UCSD-AML1 (cell line): Measurements from ENCODE around the gene PDIA4.
"Not testable (repeated sequence)": the region's sequence is repeated elsewhere in the genome, so short reads cannot be mapped to it uniquely, and the experiment has no call there.

ENCODE experiments used
- DNase-seq: peaks from one replicate; lab custom pipeline; 2025; ENCODE audit not compliant: unreplicated experiment; lab: John Stamatoyannopoulos, UW

Gene PDIA4

GRCh38 chr7:149004405-149005370 lies 23.6 kb downstream of the PDIA4 start:
- DNase-seq, result no peak

DNA sequence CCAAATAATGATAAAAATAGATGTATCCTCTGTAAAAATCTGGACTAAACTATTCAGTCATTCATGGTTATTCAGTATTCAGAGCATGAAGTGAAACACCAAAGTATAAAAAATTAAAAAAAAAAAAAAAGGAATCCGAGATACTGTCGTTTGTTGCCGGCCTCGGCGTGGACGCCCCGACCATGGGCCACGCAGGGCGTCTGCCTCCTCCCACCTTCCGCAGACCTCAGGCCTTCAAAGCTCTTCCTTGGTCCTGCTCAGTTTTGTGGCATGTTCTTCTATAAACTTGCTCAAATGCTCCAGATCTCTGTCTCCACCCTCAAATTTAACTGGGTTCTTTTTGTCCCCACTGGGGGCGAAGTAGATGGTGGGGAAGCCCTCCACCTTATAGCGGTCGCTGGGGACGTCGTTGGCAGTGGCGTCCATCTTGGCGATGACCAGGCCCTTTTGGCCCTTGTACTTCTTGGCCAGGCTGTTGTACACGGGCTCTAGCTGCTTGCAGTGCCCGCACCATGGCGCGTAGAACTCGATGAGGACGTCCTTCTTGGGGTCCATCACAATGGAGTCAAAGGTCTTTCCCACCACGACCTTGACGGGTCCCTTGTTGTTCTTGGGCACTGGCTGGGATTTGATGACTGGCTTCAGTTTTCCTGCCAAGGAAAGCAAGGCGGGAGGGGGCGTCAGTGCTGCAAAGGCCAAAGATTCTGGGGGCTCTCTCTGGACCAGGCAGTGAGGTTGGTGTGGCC lies 24.6 kb downstream of the PDIA4 start:
- DNase-seq, result no peak

GRCh38 chr7:149003018-149003417 lies 25.3 kb downstream of the PDIA4 start:
- no peak for DNase-seq

DNA sequence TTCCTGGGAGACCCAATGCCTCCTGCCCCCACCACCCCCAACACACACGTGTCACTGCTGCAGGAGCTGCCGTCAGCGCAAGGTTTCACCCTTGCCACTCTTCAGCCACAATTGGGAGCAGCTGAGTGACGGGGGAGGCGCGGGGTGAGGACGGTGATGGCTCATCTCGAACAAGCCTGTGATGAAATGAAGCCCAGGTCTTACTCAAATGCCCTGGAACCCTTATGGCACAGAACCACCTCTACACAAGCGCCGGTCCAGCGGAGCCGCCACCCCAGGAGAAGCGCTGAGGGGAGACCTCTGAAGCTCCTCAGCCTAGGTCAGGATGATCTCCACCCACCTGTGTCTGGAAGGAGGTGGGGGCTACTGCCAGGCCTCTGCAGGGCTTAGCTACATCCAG lies 25.7 kb downstream of the PDIA4 start:
- DNase-seq, result no peak

DNA sequence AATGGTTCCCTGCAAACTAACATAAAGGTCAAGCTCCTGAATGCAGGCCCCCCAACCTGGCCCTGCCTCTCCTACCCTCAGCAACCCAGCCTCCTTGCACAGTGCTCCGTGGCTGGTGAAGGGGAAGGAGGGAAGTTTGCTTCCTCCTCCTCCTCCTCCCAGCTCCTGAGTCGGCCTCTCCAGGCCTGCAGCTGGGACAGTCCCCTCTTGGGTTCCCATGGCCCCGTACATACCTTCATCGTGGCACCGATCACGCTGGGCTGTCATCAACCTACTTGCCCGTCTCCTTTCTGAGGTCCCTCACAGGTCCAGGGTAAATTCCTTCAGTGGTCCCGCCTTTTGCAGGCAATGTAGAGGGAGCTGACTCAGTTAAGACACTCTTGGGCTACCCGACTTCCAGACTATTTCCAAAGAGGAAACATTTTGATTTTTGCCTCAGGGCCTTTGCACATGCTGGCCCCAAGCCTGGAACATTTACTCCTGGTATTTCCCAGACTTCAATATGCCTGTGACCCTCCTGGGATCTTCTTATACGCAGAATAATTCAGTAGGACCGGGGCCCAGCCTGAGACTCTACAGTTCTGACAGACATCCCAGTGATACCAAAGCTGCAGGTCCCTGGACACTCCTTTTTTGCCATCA lies 26.8 kb downstream of the PDIA4 start:
- no peak for DNase-seq

- no peak for DNase-seq
These were observed 27.3 kb downstream of the PDIA4 start for GRCh38 chr7:149000961-149001360.

- no peak for DNase-seq
These were observed 29.1 kb downstream of the PDIA4 start for GRCh38 chr7:148999192-148999591.

GRCh38 chr7:148997497-148997896 lies 30.8 kb downstream of the PDIA4 start:
- DNase-seq, result no peak

DNA sequence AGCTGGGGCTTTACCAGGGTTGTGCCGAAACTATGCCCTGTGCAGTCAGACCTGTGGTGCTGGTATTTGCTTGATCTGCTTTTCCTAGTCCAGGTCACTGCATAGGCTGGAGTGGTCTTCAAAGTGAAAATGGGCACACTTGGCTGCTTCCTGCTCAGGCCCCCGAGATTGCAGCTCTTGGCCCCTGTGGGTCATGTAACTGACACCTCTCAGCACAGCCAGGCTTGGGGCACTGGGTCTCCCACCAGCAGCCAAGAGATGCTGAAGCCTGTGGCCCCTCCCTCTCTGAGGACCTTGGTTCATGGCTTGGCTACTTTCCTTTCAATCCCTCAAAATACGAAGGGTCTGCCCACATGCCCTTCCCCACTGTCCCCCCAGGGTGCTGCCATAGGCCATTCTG lies 33.7 kb downstream of the PDIA4 start:
- no peak for DNase-seq

DNA sequence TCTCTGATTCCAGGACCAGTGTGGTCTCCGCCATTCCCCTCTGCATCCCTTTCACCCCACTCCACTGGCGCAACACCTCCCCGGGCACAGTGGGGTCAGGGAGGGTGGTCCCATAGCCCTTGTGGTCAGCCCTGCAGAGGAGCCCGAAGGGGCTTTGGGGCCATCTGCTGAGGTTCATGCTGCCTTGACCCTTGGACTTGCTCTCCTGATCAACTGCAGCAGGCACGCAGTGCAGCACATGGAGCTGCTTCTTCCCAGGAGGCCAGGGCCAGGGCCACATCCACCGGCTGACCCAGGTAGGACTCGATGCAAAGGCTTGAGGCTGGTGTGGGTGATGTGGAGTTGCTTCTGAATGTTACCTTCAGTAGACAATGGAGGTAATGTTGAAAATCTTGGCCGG lies 35.1 kb downstream of the PDIA4 start:
- no peak for DNase-seq

DNA sequence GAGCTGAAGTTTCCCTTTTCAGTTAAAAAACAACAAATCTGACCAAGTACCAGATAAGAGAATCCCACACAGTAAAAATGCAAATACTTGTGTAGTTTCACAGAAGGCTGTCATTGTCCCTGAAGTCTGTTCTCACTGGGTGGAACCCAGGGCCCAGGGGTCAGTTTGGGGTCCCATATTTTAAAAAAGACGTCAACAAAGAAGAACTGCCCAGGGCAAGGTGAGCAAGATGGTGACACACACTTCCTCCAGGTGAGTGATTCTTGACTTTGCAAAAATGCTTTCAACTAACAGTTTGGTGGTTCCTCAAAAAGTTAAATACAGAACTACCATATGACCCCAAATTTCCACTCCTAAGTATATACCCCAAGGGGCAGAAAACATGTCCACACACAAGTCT lies 36.8 kb downstream of the PDIA4 start:
- DNase-seq, result no peak

GRCh38 chr7:148987751-148988512 lies 40.4 kb downstream of the PDIA4 start:
- no peak for DNase-seq

- peak; percentile 49 for DNase-seq
These were observed 41.1 kb downstream of the PDIA4 start for GRCh38 chr7:148987010-148987750.

DNA sequence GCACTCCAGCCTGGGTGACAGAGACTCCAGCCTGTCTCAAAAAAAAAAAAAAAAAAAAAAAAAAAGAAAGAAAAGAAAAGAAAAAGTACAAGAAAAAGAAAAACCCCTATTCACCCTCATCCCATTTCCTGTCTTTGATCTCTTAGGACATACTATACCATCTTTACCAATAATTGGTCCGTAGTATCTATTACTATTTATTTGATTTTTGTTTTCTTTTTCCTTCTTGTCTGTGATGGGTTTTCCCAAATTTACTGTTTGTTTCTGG lies 41.6 kb downstream of the PDIA4 start:
- no peak for DNase-seq

DNA sequence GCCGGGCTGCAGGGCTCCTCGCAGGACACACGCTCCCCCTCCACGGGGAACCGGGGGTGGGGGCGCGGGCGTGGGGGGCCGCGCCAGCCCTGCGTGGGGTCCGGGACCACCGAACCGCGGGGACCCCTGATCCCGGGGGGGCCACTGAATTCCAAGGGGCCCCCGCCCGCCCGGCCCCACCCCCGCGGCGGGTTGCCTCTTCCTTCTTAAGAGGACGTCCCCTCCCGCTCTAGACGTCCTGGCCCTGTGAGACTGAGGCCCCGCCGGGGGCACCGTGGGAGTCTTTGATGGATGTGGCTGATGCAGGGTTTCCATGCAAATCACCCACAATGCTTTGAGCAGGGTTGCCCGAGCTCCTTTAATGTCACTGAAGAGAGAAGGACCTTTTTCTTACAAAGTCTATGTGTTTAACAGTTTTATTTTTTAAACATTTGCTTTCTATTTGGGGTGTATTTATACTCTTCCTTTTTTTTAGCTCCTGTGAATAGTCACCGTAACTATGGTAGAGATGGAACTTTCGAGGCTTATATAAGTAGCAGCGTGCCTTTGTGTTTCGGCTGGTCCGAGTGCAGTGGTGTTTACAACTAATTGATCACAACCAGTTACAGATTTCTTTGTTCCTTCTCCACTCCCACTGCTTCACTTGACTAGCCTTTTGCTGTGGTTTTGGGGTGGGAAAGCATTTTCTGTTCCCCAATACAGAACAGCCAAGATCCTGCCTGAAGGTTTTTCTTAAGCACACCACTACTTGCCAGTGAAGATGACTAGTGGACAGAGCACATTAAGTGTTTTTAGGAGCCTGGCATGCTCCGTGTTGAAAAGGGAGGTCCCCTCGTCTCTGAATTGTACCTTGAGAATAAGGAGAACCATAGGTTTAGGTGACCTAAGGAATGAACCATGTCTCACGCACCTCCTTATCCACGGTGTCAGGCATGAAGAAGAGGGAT lies 44.8 kb downstream of the PDIA4 start:
- DNase-seq, result peak; percentile 20

- no peak for DNase-seq
These were observed 45.6 kb downstream of the PDIA4 start for GRCh38 chr7:148982654-148983199.

DNA sequence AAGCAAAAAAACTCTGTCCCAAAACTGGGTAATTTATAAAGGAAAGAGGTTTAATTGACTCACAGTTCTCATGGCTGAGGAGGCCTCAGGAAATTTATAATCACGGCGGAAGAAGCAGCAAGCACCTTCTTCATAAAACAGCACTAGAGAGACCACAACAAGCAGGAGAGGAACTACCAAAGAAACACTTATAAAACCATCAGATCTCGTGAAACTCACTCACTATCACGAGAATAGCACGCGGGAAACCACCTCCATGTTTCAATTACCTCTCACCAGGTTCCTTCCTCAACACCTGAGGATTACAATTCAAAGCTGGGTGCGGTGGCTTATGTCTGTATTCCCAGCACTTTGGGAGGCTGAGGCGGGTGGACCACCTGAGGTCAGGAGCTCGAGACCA lies 48.5 kb downstream of the PDIA4 start:
- no peak for DNase-seq

GRCh38 chr7:148979072-148979471 lies 49.2 kb downstream of the PDIA4 start:
- not testable (repeated sequence) for DNase-seq

DNA sequence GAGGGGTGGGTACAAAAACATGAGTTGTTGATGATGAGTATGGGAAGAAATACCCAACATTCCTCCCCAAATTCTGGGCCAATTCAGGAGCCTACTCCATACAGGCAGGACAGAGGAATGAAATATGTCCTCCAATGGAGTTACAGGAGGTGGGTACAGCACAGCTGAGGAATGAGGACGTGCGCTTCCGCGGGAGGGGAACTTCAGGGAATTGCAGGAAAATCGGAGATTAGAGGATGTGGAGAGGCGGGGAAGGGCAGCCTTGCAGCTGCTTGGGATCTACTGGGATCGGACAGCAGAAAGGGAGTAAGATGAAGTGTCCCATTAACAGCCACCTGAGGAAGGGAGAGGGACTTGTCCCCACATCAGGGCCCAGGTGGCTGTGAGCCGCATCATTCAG lies 50.2 kb downstream of the PDIA4 start:
- no peak for DNase-seq
